ENCODE measurements around the gene FEM1C. TPM values are rescaled to one million over a fixed set of nuclear protein-coding genes. Genes with fewer than 3 reads are reported as not detected.

Gene FEM1C
- 24.1 TPM for total RNA-seq
- long read RNA-seq, full-length matches to known transcripts: 21 of 27 reads
- long read RNA-seq, partial matches to known transcripts: 1 of 27 reads
- long read RNA-seq, other reads (novel, unspliced or antisense): 5 of 27 reads

DNA sequence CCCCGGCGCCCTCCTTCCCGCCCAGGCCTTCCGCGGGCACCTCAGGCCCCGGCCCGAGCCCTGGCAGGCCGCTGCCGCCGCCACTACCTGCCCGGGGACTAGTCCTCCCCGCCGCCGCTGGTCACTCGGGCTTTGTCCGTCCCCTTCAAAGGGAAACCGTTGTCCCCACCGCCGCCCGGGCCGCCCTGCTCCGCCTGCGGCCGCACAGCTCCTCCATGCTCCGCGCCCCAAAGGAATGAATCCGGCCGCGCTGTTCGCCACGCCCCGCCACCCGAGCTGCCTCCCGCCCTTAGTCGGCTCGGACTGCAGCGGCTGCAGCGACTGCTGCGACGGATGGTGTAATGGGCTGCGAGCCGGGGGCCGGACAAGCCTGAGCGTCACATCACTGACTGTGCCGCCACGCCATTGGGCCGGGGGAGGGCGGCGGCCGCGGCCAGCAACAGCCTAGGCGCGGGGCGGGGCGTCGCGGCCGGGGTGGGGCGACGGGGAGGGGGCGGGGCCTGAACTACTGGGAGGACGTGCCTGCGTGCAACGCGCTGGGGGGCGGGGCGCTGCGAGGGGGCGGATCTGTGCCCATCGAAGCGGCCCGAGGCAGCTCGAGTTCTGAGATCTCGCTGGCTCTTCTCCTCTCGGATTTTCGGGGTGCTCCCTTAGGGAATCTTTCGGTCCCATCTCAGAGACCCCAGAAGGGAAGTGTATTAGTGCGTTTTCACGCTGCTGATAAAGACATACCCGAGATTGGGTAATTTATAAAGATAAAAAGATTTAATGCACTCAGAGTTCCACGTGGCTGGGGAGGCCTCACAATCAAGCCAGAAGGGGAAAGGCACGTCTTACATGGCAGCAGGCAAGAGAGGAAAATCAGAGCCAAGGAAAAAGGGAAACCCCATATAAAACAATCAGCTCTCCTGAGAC, at the start of gene FEM1C:
Gene FEM1C (minus strand): TSS at position 340 of the 915 bp plus-strand sequence. CDS start 1,282 bp downstream, outside the sequence.
- H3K9me3 ChIP-seq: peaks cover 6% of the 10 kb centered on the region
- TF ChIP-seq CTCF (IDR thresholded peaks at IDR 0.05): no peak
- DNase-seq: peak; percentile 99

GRCh38 chr5:115589043-115589442, 44.5 kb upstream of the FEM1C start:
- no peak overlapping the region for H3K27ac ChIP-seq
- no peaks in the 10 kb centered on the region for H3K4me1 ChIP-seq
- H3K9me3 ChIP-seq: no peaks in the 10 kb centered on the region
- H3K27me3 ChIP-seq (ENCODE audit: low read depth): no peaks in the 10 kb centered on the region
- ATAC-seq (no peak), DNase-seq (no peak)
- intact Hi-C loops (cut with DNase I): no loop called here
- H3K4me3 ChIP-seq: no peak overlapping the region
- no peak for TF ChIP-seq CTCF (IDR thresholded peaks at IDR 0.05)
- no peaks in the 10 kb centered on the region for H3K36me3 ChIP-seq

More for the DNA sequence above, at the start of gene FEM1C:
- Histone ChIP-seq H3K36me3 (peaks cover 14% of the 10 kb centered on the region), H3K4me3 (peak within 1 kb of the TSS; percentile 78), H3K27ac (peak within 1 kb of the TSS; percentile 99), H3K4me1 (peaks cover 36% of the 10 kb centered on the region), H3K27me3 (ENCODE audit: low read depth) (no peaks in the 10 kb centered on the region)
- intact Hi-C loops (cut with DNase I): no loop called here
- ATAC-seq: peak; percentile 98 to 99

DNA sequence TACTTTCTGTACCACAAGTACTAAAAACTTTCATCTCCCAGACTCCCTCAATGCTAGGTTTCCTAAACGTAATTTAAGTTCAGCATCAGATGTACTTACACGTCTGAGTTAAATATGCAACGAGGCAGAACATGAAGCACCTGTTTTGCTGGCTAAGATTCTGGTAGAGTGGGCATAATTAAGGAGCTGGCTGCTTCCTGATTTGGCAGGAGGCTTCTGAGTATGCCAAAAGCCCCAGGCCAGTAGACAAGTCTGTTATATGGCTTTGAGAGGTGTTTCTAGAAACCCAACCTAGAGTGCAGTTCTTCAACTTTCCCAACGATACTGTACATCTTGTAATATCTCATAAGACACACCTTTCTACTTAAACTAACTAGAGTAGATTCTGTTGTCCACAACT, 44.1 kb upstream of the FEM1C start:
- Histone ChIP-seq H3K4me3 (no peak overlapping the region), H3K9me3 (no peaks in the 10 kb centered on the region), H3K27ac (no peak overlapping the region), H3K36me3 (no peaks in the 10 kb centered on the region), H3K4me1 (no peaks in the 10 kb centered on the region), H3K27me3 (ENCODE audit: low read depth) (no peaks in the 10 kb centered on the region)
- ATAC-seq (no peak), DNase-seq (no peak)
- no peak for TF ChIP-seq CTCF (IDR thresholded peaks at IDR 0.05)
- intact Hi-C loops (cut with DNase I): no loop called here

DNA sequence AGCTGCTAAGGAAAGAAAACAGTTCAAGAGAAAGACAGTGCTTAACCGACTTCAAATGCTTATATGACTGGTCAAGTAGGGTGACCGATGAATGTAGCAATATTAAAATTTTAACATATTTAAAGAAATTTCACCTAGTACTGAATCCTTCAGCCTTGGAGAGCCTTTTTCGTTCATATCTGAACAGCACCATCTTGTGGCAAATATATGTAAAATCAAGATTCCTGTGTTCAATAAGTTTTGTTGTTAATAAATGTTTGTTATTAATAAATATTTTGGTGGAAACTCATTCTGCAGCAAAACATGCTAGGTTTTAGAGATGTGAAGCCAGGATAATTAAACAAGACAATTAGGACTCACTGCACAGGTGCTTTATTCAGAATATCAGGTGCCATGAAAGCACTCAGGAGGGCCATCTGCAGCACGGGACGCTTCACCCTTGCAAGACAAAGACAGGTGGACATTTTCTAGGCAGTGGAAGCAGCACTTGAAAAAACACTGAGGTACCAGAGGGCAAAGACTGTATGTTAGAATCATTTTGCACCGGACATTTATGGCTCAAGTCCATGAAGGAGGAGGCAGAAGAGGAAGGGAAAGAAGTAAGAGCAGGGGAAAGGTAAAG, 42.1 kb upstream of the FEM1C start:
- Histone ChIP-seq H3K36me3 (no peaks in the 10 kb centered on the region), H3K27ac (no peak overlapping the region), H3K4me3 (no peak overlapping the region), H3K9me3 (no peaks in the 10 kb centered on the region), H3K27me3 (ENCODE audit: low read depth) (no peaks in the 10 kb centered on the region), H3K4me1 (no peaks in the 10 kb centered on the region)
- ATAC-seq: peak in 1 of 2 donors; percentile 48
- intact Hi-C loops (cut with DNase I): no loop called here
- DNase-seq: no peak
- peak; percentile 57 for TF ChIP-seq CTCF (IDR thresholded peaks at IDR 0.05)

- no peak for ATAC-seq
- no peak overlapping the region for H3K27ac ChIP-seq
- TF ChIP-seq CTCF (IDR thresholded peaks at IDR 0.05): no peak
- H3K9me3 ChIP-seq: no peaks in the 10 kb centered on the region
- no peaks in the 10 kb centered on the region for H3K4me1 ChIP-seq
- no peak overlapping the region for H3K4me3 ChIP-seq
- intact Hi-C loops (cut with DNase I): no loop called here
- no peak for DNase-seq
- no peaks in the 10 kb centered on the region for H3K27me3 ChIP-seq (ENCODE audit: low read depth)
- H3K36me3 ChIP-seq: no peaks in the 10 kb centered on the region
These were observed 40.7 kb upstream of the FEM1C start for GRCh38 chr5:115585265-115585664.
